GM21576 (cell line): ENCODE measurements around the gene TAL2.

Experiments used
- ATAC-seq: cut with Tn5 transposase; IDR thresholded peaks from one replicate; pipeline ENCODE4 v1.9.1; 2021; ENCODE audit warnings: mild to moderate bottlenecking, moderate library complexity; ENCODE audit not compliant: unreplicated experiment

TAL2 gene

GRCh38 chr9:105662184-105663104 is at the start of gene TAL2:
Gene TAL2 (plus strand): TSS chr9:105662457. CDS start chr9:105662497, 40 bp downstream.
- peak; percentile 91 for ATAC-seq

GRCh38 chr9:105621001-105621400 is 41.3 kb upstream of the TAL2 start:
- no peak for ATAC-seq

GRCh38 chr9:105625088-105625487 is 37.2 kb upstream of the TAL2 start:
- ATAC-seq = no peak

- ATAC-seq = no peak
These were observed 29.4 kb upstream of the TAL2 start for GRCh38 chr9:105632807-105633206.

- ATAC-seq = no peak
These were observed 28.8 kb upstream of the TAL2 start for GRCh38 chr9:105633411-105633810.

- no peak for ATAC-seq
These were observed 25.9 kb upstream of the TAL2 start for GRCh38 chr9:105636331-105636730.

- ATAC-seq = no peak
These were observed 24.4 kb upstream of the TAL2 start for GRCh38 chr9:105637787-105638395.

- no peak for ATAC-seq
These were observed 22.3 kb upstream of the TAL2 start for GRCh38 chr9:105639936-105640335.

GRCh38 chr9:105643795-105644194 is 18.5 kb upstream of the TAL2 start:
- no peak for ATAC-seq

GRCh38 chr9:105646879-105647594 is 15.2 kb upstream of the TAL2 start:
- ATAC-seq = no peak

- ATAC-seq = no peak
These were observed 14.5 kb upstream of the TAL2 start for GRCh38 chr9:105647595-105648349.

- ATAC-seq = no peak
These were observed 10.5 kb upstream of the TAL2 start for GRCh38 chr9:105651806-105652205.

GRCh38 chr9:105656131-105656921 is 5.9 kb upstream of the TAL2 start:
- ATAC-seq = no peak

- no peak for ATAC-seq
These were observed 3.9 kb upstream of the TAL2 start for GRCh38 chr9:105658351-105658750.

GRCh38 chr9:105661011-105661410 is 1.2 kb upstream of the TAL2 start:
- ATAC-seq = no peak

- no peak for ATAC-seq
These were observed 1.7 kb downstream of the TAL2 start for GRCh38 chr9:105663914-105664313.

GRCh38 chr9:105667867-105668266 is 5.6 kb downstream of the TAL2 start:
- no peak for ATAC-seq

- ATAC-seq = no peak
These were observed 8.1 kb downstream of the TAL2 start for GRCh38 chr9:105670315-105670714.

GRCh38 chr9:105670775-105671174 is 8.5 kb downstream of the TAL2 start:
- no peak for ATAC-seq

- no peak for ATAC-seq
These were observed 10.5 kb downstream of the TAL2 start for GRCh38 chr9:105672711-105673234.
